ENCODE measurements around the gene ELMO2.

GRCh38 chr20:46354207-46354555, 52.2 kb downstream of the ELMO2 start:
- TF ChIP-seq CTCF (IDR thresholded peaks at IDR 0.05): no peak
- TF ChIP-seq POLR2A (IDR thresholded peaks at IDR 0.05): no peak
